NCI-H2081 (cell line): Measurements from ENCODE around the gene SNX27.
"Not testable (repeated sequence)": the region's sequence is repeated elsewhere in the genome, so short reads cannot be mapped to it uniquely, and the experiment has no call there.

Source experiments
- DNase-seq, 2 experiments: peaks; one replicate each; lab custom pipeline; 2025; lab: John Stamatoyannopoulos, UW

Gene SNX27

DNA sequence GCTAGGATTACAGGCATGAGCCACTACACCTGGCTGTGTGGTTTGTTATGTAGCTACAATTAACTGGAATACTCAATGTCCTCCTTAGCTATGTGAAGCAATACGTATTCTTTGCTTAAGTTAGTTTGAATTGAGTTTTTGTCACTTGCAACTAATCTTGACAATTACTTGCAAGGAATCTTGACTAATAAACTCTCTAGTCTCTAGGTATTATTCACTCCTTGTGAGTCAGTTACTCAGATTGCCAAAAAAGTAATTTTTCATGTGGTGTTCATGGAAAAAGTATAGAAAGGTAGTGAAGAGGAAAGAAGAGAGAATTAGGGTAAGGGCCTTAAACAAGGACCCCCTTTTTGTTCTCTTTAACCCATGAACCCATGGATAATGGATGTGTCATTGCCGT lies 7.6 kb upstream of the SNX27 start:
- no peak for DNase-seq

GRCh38 chr1:151606384-151606783 lies 5.5 kb upstream of the SNX27 start:
- no peak for DNase-seq

DNA sequence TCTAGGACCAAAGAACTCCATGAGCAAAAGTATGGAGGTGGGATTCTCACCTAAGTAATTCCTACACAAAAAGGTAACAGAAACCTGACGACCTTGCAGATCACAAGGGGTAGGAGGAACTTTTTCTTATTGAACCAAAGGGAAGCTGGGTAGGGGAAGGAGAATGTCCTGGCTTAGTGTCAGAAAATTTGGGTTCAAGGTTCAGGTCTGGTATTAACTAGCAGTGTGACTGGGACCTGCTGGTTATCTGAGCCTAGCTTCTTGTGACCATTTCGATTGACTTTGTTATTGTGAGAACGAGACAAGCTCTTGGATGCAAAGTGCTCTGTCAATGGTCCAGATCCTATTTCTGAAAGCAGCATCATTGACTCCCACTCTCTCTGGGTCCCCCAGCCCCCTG lies 5.0 kb upstream of the SNX27 start:
- DNase-seq = no peak

- DNase-seq = no peak
These were observed 1.7 kb upstream of the SNX27 start for GRCh38 chr1:151610142-151610541.

- DNase-seq = peak in 1 of 2 experiments; percentile 23
These were observed 511 bp upstream of the SNX27 start for GRCh38 chr1:151611288-151611790.

GRCh38 chr1:151612501-151613281 lies 841 bp downstream of the SNX27 start:
- peak in 1 of 2 experiments; percentile 48 for DNase-seq

GRCh38 chr1:151613282-151613780 lies 1.5 kb downstream of the SNX27 start:
- no peak for DNase-seq

DNA sequence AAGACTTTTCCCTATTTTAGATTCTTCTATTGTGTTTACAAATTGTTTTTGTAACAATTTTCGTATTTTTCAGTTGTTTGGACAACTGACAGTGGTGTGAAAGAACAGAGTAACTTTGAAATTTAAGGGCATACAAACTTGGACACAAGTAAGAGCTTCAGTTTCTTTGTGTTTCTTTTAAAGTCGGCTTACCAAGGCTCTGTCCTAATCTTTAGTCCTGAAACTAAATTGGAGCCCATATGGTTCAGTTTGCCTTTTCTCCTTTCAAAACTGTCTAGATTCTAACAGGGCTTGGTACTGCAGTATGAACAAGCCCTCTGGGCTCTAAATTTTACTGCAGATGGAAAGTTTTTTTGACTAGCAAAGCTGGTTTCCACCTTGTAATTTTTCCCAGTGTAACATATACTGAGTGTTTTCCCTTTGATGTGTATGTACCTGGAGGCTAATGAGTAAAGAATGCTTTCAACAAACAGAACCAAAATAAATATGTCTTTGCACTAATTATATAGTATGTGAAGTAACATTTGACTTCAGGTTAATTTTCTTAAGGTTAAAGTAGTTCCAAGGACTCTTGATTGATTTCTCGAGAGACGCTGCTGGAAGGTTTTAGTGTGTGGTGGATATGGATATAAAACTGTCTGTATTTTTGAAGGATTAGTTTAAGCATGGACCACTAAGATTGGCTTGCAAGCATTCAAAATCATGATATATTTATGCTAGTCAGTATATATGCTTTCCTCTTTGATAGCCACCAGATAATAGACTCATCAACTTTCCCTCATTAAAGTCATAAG lies 4.1 kb downstream of the SNX27 start:
- DNase-seq = no peak

DNA sequence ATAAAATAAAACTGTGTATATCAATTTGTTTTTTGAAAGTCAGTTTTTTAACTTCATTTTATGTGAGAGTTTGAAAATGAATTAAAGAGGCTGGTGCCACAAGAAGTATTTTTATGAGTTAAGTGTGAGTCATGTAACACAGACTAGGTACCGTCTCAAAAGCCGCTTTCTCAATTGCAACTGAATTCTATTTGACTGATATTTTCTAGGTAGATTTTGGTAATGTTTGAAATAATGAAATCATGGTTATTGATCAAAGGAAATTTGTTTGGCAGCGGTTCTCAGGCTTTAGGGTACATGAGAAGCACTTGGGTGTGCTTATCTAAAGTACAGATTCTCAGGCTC lies 4.6 kb downstream of the SNX27 start:
- DNase-seq = no peak

DNA sequence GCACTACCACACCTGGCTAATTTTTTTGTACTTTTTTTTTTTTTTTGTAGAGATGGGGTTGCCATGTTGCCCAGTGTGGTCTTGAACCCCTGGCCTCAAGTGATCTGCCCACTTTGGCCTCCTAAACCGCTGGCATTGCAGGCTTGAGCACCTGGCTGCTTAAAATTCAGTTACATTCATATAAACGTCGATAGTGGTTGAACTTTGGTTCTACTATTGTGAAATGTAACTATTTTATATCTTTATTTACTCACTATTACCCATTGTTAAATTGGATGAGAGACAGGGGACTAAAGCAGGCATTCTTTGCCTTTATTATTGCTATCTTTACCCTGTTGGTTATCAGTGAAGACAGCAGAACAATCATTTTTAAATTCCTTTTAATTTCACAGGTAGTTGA lies 6.2 kb downstream of the SNX27 start:
- no peak for DNase-seq

GRCh38 chr1:151618470-151618869 lies 6.6 kb downstream of the SNX27 start:
- no peak for DNase-seq

DNA sequence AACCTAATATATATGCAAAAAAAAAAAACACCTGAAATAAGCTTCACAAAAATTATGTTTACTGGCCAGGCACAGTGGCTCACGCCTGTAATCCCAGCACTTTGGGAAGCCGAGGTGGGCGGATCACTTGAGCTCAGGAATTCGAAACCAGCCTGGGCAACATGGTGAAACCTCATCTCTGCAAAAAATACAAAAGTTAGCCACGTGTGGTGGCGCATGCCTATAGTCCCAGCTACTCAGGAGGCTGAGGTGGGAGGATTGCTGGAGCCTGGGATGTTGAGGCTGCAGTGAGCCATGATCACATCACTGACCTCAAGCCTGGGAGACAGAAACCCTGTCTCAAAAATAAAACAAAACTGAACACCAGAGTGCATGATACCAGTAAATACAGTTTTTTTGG lies 7.1 kb downstream of the SNX27 start:
- not testable (repeated sequence) for DNase-seq

DNA sequence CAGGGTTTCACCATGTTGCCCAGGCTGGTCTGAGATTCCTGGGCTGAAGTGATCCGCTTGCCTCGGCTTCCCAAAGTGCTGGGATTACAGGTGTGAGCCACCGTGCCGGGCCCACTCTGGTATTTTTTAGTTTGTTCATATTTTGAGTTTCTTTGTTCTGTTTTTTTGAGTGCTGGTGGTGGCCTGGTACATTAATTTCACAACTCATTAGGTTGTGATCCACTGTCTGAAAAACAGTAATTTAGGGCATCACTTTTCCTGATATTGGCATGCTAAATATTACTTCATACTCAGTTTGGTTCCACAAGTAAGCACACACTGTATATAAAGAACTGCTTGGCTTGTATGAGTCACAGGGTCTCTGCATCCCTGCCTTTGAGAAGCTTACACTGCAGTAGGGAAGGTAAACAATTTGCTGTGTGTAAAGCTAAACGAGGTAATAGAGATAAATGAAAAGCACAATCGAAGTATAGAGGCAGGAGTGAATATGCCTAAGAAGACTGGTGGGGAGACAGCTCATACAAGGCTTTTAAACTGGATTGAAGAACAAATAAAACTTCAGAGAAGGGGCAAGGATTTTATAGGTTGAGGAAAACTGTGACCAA lies 7.7 kb downstream of the SNX27 start:
- DNase-seq = peak in 1 of 2 experiments; percentile 39

DNA sequence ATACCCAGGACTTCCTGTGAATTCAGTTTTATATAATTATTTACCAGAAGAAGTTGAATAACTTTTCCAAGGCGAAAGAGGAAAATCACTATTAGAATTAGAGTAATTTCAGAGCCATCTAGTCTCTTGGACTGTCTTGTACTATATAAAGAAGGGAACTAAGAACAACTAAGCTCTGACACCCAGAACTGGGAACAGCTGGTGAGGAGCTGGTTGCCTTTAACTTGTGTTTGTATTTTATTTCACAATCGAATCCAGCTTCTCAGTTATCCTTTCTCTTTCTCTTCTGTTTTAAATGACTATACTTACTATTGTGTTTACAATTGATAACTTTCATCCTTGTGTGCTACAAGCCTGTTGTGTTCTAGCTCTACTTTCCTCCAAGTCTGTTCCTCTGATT lies 8.4 kb downstream of the SNX27 start:
- DNase-seq = no peak

DNA sequence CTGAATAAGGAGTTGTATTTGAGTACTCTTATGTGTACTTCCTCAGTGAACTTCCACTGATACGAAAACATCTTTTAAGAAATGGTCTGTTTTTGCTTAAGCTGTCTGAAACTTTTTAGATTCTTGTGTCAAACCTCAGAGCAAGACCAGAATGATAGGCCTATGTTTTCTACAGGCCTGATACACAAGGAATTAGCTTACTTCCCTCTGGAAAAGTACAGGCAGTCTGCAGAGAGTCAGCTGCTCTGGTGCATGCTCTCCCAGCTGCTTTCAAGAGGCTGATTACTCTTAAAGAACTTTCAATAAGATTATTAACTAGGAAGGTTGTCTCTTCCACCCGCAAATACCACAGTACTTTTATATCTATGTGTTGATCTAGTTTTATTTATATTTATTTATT lies 9.5 kb downstream of the SNX27 start:
- DNase-seq = no peak

GRCh38 chr1:151624783-151625182 lies 12.9 kb downstream of the SNX27 start:
- no peak for DNase-seq

- no peak for DNase-seq
These were observed 15.0 kb downstream of the SNX27 start for GRCh38 chr1:151626740-151627334.

GRCh38 chr1:151629278-151629677 lies 17.4 kb downstream of the SNX27 start:
- DNase-seq = no peak

DNA sequence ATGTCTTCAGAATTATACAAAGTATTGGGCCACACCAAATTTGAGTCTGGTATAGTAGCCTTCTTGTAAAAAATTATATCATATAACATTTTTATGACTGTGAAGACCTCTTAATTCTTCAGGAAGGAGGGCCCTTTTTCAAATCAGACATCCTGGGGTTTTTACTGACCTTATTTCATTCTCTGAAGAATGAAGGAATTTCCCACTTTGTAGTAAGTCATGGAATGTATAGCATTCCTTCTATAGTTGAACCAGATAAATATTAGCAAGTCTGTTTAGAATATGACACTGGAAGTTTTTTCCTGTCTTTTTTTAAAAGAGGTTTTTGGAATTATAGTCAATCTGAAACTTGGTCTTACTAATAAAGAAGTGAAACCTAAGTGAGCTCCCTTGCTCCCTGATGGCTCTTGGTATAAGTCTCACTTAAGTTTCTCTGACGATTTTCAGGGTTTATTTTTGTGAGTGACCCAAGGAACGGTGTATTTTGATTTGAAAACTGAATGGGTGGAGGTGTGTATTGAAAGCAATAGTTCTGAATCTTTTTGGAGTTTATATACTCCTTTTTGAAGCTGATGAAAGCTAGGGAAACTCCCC lies 23.7 kb downstream of the SNX27 start:
- DNase-seq = no peak

DNA sequence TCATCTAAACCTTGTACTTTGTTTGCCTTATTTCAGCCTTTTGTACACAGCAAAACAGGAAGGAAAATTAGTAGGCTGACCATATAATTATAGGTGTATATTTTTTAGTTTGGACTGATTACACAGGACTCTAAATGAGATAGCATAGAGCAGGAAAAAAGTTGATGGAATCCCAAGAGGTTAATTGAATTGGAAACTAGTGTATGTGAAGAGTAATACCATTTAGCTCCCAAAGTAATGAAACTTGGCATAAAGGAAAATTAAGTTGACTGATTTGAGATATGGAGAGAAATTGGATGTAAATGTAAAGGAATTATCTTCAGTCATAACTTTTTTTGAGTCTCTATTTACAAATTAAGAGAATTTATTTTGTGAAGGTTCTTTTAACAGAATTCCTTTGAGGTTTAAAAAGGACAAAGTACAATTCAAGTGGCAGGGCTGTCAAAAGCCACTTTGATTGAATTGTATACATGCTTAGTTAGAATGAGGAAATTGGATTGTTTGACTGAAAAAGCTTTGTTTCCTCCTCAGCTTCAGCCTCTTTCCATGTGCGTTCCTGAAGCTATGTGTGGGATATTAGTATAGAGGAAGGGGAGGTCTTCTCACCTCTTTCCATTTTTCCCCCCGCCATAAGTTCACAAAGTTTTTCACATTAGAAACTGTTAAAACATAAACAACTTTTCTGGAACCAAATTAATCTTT lies 26.4 kb downstream of the SNX27 start:
- no peak for DNase-seq

DNA sequence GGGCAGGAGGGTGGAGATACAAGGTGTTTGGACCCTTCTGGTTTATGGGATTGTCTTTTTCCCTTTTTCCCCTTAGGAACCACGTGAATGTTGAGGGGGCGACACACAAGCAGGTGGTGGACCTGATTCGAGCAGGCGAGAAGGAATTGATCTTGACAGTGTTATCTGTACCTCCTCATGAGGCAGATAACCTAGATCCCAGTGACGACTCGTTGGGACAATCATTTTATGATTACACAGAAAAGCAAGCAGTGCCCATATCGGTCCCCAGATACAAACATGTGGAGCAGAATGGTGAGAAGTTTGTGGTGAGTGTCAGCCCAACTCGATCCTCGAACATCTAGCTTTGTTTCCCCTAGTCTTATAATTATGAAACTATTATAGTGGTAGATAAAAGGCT lies 27.0 kb downstream of the SNX27 start:
- DNase-seq = no peak
